GM18508 (cell line): ENCODE results near the gene ABCA4.
"Not testable (repeated sequence)": the region's sequence is repeated elsewhere in the genome, so short reads cannot be mapped to it uniquely, and the experiment has no call there.

Experiments used
- ATAC-seq: cut with Tn5 transposase; IDR thresholded peaks from one replicate; pipeline ENCODE4 v1.9.1; 2021; ENCODE audit warnings: moderate number of reproducible peaks; ENCODE audit not compliant: insufficient read depth, unreplicated experiment

ABCA4 gene

DNA sequence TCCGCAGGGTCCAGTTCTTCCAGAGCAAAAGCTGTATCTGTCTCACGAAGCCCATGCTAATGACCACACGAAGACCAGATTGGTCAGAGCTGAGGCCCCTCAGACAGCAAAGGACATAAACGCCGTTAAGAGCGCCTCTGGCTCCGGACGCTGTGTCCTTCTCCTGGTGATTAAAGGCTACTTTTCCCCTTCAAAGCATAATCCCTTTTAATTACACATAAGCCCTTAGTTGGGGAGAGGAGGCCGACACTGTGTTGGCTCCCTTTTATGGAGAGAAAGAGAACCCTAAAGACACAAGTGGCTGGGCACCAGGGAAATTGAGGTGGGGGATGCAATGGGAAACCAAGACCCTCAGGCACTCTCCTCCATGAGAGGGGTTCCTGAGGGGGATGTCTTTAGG, at the start of gene ABCA4:
ABCA4 (minus strand) TSS at position 158 of the 400 bp plus-strand sequence; CDS start at position 55, 103 bp downstream.
- no peak for ATAC-seq

DNA sequence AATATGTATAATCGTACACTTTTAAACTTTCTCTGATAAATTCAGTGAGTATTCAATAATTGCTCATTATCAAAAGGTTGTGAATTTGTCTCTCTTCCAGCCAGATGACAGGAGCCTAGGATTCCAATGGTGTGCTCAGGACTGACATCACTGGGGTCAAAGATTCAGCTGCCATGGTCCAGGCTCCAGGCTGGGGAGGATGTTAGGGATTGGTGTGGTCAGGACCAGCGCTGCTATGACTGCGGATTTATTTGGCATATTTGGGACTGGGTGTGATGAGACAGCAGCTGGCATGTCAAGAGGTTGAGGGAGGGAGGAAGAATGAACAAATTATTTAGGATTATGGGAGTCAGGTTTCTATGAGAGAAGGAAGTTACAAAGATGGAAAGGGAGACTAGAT, 48.2 kb upstream of the ABCA4 start:
- no peak for ATAC-seq

DNA sequence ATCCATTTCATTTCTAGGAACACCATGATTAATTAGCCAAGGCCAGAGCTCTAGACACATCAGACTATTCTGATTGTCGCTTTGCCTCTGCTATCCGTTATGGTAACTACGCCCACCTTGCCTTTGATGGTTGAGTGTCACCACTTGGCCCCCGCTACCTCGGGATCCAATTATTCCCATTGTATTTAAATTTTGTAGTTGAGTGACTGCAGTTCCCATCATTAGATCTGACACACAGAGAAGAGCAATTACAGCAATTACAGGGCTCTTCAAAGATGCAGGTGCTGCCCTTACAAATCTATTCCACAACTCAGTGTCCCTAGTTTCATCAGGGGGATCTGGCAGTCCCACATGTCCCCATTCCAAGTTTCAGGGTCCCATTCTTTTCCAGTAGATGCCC, 44.9 kb upstream of the ABCA4 start:
- ATAC-seq = no peak

DNA sequence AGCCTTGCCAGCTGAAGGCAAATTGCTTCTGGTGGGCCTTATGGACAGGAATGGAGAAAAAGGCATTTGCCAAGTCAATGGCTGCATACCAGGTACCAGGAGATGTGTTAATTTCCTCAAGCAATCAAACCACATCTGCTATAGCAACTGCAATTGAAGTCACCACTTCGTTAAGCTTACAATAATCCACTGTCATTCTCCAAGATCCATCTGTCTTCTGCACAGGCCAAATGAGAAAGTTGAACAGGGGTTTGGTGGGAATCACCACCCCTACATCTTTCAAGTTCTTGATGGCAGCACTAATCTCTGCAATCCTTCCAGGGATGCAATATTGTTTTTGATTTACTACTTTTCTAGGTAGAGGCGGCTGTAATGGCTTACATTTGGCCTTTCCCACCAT, 43.9 kb upstream of the ABCA4 start:
- not testable (repeated sequence) for ATAC-seq

DNA sequence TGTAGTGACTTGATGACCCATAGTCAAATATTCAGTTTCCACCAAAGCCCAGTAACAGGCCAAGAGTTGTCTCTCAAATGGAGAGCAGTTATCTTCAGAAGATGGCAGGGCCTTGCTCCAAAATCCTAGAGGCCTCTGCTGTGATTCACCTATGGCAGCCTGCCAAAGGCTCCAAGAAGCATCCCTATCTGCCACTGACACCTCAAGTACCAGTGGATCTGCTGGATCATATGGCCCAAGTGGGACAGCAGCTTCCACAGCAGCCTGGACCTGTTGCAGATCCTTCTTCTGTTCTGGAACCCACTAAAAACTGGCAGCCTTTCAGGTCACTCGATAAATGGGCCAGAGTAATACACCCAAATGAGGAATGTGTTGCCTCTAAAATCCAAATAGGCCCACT, 43.2 kb upstream of the ABCA4 start:
- not testable (repeated sequence) for ATAC-seq

DNA sequence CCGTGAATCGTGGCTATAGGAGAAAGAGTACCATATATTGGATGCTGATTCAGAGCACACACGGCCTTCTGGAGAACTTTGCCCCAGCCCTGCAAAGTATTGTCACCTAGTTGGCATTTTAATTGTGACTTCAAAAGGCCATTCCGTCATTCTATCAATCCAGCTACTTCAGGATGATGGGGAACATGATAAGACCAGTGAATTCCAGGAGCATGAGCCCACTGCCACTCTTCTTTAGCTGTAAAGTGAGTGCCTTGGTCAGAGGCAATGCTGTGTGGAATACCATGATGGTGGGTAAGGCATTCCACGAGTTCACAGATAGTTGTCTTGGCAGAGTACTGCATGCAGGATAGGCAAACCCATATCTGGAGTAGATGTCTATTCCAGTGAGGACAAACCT, 42.3 kb upstream of the ABCA4 start:
- not testable (repeated sequence) for ATAC-seq

DNA sequence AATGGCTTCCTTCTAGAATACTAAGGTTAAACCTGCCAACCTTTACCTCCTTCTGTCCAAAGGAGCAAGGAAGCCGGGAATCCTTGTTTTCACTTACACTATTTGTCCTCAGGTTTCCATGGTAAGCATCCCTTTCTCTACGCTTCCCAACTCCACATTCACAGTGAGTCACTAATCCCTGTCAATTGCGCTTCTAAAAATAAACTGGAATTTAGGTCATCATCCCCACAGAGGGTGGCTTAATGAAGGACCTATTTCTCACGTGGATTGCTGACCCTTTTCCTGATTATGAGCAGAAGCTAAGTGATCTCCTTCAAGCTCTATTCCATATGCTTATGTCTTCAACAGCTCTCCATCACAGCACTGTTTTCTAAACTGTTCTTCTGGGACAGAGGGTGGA, 39.9 kb upstream of the ABCA4 start:
- ATAC-seq = no peak

DNA sequence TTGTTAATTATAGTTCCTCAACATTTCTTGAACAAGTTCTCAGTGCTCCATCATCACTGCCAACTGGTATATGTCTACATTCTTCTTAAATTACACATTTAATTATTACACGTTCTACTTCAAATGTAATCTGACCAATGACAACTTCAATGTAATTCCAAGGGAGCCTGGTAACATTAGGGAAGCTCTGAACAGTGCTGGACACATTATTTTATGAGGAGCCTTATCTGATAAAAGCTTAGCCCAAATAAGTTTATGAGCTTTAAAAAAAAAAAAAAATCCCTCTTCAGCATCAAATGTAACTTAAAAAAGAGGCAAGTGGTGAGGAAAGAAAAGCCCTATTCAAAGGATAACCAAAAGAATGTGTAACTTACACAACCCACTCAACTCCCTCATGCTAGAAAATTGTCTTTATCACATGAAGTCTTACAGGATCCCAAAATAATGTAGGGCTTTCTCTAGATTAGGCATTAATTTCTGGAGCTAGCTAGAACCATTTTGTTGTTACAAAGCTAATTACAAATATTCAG, 35.2 kb upstream of the ABCA4 start:
- ATAC-seq = no peak

DNA sequence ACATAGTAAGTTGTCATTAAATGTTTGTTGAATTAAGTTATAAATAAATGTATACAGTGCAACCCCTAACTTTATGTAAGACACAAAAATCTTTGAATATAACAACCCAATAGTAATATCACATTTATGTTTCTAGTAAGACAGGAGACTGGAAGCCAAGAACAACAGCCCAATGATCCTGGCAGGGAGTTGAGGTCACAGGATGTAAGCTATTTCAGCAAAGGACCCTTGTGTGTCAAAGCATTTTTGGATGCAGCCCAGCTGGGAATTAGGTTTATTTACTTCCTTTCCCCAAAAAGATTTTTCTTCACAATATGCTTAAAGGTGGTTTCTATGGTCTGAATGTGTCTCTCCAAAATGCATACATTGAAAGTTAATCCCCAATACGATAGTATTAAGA, 34.0 kb upstream of the ABCA4 start:
- ATAC-seq = no peak

DNA sequence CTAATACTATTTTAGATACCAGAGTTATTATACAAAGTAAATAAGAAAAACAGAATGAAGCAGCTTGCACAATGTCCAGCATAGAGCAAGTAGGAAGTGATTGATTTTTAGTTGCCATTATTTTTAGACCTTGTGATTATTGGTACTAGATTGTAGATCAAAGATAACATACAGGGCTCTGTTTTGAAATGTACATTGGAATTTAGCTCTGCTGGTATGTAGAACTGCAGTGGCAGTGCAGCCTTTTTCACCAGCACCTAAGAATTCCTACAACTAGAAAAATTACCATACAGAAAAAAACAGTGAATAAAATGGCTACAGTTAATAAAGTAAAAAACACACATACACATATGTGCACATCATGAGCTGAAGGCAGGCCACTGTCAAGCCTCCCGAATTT, 32.2 kb upstream of the ABCA4 start:
- no peak for ATAC-seq

DNA sequence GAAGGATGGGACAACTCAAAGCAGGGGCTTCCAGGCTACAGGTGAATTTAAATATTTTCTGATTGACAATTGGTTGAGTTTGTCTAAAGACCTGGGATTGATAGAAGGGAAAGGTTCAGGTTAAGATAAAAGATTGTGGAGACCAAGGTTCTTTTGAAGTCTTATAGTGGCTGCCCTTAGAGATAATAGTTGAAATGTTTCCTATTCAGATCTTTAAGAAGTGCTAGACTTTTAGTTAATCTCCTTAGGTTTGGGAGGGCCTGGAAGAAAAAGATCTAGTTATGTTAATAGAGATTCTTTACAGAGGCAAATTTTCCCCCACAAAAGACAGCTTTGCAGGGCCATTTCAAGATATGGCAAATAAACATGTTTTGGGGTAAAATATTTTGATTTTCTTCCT, 28.2 kb upstream of the ABCA4 start:
- ATAC-seq = not testable (repeated sequence)

DNA sequence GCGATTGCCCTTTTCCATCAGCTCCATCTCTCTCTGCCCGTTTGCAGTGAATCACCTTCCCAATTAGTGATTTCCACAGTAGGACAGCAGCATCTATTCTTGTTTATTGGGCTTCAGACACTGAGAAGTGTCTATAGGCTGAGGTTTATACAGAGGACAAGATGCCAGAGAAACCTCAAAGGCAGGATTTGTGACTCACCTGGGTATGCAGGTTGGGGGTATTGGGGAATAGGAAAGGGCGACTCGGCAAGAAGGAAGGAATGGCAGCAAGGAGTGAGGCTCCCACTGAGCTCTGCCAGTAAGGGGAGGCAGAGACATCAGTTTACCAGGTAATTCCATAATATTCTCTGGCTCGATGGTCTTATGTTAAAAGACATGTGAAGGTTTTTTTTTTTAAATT, 25.3 kb upstream of the ABCA4 start:
- no peak for ATAC-seq

DNA sequence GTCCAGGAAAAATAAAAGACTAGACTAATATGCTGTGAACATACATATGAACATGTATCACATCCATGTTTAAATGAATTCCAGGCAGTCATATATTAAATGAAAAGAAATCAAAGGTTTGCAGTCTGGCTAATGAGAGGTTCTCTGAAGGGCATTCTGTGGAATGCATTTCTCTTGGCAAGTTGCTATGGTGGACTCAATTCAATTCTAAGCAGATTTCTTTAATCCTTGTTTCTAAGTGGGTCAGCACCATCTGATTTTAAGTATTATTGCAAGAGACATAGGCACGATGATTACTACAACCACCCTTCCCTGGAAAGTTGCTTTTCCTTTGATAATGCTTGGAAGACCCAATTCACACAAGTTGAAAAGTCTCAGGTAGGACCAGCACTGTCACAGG, 23.9 kb upstream of the ABCA4 start:
- no peak for ATAC-seq

DNA sequence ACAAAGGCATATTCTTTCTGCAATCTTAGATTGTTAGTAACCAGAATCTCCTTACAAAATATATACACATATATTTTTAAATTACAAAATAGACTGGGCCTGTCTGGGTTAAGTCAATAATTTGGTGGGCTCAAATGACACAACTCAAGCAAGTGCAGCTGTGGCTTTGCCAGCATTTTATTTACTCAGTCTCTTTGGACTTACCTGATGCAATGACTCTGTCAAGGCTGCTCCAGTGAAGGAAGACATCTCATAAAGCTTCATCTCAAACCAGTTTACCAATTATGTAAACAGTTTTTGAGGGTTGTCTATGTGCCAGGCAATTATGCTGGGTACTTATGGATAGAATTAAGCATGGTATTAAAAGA, 22.8 kb upstream of the ABCA4 start:
- no peak for ATAC-seq

DNA sequence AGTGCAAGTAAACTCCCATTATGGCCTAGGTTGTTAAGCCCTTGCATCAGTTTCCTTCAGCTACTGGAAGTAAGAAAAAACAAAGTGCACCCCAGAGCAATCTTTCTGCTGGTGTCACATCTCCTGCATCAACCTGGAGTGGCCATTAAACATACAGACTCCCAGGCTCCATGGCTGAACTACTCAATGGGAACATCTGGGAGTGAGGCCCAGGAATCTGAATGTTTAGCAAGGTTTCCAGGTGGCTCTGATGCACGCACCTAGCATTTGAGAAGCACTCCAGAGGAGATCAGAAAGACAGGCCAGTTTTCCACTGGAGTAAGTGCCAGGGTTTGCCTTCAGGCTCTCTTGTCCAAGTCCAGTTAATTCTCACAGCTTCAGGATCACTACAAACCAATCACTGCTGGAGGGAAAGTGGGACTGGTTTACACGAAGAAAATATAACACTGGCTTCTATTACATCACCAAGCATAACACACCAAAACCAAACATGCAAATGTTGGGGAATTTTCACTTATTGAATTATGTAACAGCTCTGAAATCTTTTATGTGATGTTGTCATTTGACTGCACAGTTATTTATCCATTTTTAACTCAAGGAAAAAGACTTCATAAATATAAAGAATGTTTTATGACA, 22.3 kb upstream of the ABCA4 start:
- no peak for ATAC-seq

DNA sequence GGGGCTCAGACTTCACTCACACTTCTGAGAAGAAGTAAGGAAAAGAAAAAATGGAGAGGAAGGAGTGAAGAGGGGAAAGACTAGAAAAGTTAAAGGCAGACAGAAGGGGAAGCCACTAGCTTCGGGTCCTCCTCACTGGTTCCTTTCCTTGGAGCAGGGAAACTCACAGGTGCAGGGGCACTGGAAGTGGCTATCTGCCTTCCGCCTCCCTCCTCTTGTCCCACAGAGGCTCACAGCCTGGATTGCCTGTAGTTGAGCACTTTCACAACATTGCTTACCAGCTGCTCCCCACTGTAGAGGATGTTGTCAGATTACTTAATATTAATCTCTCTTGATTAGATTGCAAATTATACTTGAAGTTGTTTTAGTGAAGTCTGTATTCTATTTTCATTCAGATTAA, 21.6 kb upstream of the ABCA4 start:
- no peak for ATAC-seq

DNA sequence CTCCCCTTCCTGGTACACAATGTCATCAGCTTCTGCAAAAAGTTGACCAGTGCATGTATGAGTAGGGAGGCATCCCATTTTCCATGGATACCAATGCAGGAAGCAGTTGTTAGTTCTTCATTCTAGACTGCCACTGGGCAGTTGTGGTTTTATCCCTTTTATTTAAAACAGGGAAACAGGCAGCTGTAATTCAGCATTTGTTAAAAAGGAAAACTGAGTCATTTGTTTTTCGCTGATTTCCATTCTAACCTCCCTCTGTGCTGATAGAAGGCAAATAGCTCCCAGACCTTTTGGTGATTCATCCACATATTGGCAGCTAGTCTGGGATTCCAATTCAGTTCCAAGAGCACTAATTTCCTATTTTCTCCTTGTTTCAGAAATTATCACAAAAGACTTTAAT, 21.1 kb upstream of the ABCA4 start:
- ATAC-seq = no peak

DNA sequence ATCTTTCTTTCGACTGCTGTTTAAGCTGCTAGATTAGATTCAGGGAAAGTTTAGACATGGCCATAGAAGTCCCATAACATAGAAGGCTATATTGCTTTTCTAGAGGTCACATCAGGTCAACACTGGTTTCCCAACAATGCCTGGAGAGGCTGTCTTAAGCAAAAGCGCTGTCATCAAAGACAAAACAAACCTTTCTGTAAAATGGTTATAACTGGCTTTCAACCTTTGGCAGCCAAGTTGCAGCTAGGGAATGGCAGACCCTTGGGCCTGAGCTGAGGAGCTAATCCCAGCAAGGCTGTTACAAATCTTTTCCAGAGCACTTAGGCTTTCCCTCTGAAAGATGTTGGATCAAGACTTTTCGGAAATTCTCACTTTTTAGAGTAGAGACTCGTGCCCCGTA, 11.2 kb upstream of the ABCA4 start:
- no peak for ATAC-seq

DNA sequence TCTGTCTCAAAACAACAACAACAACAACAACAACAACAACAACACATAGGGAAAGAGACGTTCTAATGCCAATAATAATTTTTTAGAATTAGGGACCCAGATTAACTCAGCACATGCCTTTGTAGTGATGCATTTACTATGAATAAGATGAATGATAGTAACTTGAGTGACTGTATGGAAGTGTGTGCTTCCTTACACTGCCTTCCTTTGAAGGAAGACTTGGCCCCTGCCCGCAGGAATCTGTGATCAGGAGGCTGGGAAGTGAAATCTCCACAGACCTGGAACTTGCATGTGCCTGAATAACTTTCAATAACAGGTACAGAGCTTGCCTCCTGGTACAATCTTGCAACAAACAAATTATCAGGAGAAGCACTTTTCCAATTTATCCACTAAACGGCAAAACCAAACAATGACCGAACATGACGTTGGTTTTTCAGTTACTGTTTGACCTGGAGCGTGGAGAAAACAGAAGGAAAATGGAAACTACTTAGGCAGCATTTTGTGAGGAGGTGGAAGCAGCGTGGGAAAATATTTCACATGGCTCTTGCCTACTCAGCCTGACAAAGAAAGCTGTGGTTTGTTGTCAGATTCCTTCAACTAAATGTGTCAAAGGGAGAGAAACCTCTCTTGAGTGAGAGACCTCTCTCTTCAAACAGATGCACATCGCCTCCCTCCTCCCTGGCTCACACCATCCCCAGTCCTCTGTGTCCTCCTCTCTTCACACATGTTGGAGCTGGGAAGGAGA, 10.1 kb upstream of the ABCA4 start:
- no peak for ATAC-seq

DNA sequence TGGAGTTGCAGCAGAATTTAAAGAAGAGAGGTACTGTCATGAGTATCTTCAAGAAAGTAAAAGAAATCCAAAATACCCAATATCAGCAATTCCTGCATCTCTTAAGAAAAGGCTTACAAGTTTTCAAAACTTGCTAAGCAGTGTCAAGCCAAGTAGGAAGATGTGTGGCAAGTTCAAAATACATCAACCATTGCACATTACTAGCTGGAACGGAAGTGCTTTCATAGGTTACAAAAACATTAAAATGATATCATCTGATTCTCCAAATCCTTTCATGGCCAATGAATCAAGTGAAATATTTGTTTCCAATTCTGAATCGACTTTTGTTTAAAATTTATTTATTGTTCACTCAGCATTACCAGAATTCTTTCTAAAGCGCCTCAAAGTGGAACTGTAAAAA, 5.7 kb upstream of the ABCA4 start:
- ATAC-seq = no peak

DNA sequence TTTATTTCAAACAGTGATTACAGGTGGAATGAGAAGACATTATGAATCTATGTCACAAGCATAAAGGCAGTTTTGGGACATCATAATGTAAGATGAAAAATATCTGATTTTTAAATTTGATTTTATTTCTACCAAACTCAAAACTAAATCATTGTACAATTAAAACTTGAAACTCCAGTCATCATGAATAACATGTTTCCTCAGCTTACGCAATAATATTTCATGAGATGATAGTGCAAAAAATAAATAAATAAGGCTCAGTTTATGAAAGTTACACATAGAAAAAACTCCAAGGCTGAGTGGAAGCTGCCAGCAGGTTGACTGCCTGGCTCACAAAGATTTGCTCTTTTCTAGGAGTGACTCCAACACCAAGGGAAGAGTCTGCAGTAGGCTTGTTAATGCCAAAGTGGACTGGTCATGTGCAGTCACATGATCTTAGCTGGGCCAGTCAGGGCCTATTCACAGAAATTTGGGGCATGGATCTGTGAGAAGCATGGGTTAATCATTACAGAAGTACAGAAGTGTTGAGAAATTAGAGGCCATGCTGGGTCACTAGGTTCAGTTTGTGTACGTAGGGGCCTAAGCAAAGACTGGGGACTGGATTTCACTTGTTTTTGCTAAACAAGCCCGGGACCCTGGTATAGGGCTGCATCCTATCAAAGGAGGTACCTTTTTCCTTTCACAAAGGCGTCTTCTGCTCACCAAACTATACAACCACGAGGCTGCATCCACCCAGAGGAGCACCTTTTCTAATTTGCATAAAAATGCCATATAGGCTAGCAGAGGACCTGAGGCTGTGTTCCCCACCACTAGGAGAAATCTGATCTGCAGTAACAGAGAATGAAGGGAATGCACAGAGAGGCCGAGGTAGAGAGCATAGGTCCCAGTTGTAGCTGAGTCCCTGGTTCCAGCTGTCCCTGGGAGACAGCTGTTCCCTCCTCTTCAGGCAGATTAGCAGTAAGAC, 4.9 kb upstream of the ABCA4 start:
- ATAC-seq = no peak
